Suprapubic skin (tissue), 4 donors: ENCODE measurements around the gene RPL4. TPM values are rescaled to one million over a fixed set of nuclear protein-coding genes. Genes with fewer than 3 reads are reported as not detected.

Experiments used
- DNase-seq, 2 donors: peaks; one replicate each; pipeline ENCODE4 v3.0.0-alpha.2; 2019; ENCODE audit warnings: low spot score in 2 of 2
- H3K27ac ChIP-seq: fragments of 200-600 bp; sonication (generic); one replicate; pipeline ENCODE4 v1.5.1; 2019
- H3K27me3 ChIP-seq: fragments of 200-600 bp; sonication (generic); one replicate; pipeline ENCODE4 v1.5.1; 2019
- H3K36me3 ChIP-seq: fragments of 200-600 bp; sonication (generic); one replicate; pipeline ENCODE4 v1.5.1; 2019
- H3K4me1 ChIP-seq: fragments of 200-600 bp; sonication (generic); one replicate; pipeline ENCODE4 v1.5.1; 2019
- H3K4me3 ChIP-seq: fragments of 200-600 bp; sonication (generic); one replicate; pipeline ENCODE4 v1.5.1; 2019; ENCODE audit warnings: mild to moderate bottlenecking
- H3K9me3 ChIP-seq: fragments of 200-600 bp; sonication (generic); one replicate; pipeline ENCODE4 v1.5.1; 2019
- EP300 ChIP-seq: sonication (generic); formaldehyde crosslinking; IDR thresholded peaks from one replicate; pipeline ENCODE4 v1.6.1; 2017; ENCODE audit warnings: antibody characterized with exemption
- POLR2A ChIP-seq, 2 donors: fragments of 450-650 bp; IDR thresholded peaks; one replicate each; pipeline ENCODE4 v1.6.1; 2017; ENCODE audit warnings: antibody characterized with exemption in 2 of 2, mild to moderate bottlenecking in 2 of 2, moderate library complexity in 2 of 2
- POLR2AphosphoS5 ChIP-seq, 3 donors: sonication (generic); formaldehyde crosslinking; IDR thresholded peaks; one replicate each; pipeline ENCODE4 v1.6.1; 2017; ENCODE audit warnings: antibody characterized with exemption in 3 of 3
- WGBS: methylation state at CpG from one replicate; pipeline ENCODE4 v1.1.5; 2018; 5-methylcytosine and 5-hydroxymethylcytosine counted together
- total RNA-seq, 4 donors: library from RNA; depleted of rRNA; stranded (reverse); fragments of >200 nt; gene quantifications; one replicate each; pipeline ENCODE4 v1.1.0, GENCODE V29; 2016
- TF ChIP-seq, protein P1 (sequence below), 2 donors: fragments of 200-600 bp in 1 of 2; fragments of 450-650 bp in 1 of 2; sonication (generic) in 1 of 2; IDR thresholded peaks; one replicate each; pipeline ENCODE4 v1.5.1; 2016 to 2019; ENCODE audit warnings: antibody characterized with exemption in 2 of 2, mild to moderate bottlenecking in 1 of 2, moderate library complexity in 1 of 2

RPL4 gene
- 1,000 to 10,000 TPM; 3,240 to 5,495 (median 4,865) TPM for total RNA-seq

DNA sequence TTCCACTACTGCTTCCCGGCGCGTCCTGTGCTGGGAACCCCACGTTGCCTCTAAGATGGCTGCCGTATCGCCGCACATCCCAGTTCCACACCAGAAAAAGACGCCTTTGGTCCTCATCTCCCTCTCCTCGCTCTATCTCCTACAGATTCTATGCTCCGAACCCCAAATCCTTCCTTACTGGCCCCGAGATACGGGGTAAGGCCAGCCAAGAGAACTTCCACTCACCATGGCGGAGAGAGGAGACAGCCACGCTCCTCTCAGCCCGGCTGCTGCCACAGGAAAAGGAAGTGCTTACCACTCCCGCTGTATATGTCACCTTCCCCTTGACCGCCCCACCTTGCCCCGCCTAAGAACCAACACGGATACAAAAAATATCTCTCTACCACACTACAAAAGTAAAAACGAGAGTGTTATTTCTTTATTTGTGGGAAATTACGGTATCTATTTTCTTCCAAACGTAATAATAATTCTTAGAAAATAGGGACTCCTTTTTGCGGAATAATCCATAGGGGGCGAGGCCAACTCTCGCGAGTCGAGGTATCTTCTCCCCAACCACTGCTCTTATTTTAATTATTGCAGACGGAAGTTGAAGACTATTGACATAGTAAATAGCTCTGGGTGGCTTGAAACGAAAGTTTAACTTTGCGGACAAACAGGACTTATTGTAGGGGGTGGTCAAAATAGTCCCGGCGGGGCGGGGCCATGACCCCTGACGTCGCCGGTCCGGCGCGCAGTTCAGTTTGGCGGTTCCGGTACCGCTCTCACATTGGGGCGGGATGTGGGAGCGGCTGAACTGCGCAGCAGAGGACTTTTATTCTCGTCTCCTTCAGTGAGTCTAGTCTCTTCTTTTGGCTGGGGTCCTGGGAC is at the start of gene RPL4, which contains the start of gene ZWILCH:
Gene RPL4 (minus strand): TSS at position 293 of the 867 bp plus-strand sequence. CDS start 65 bp downstream, at position 228.
Gene ZWILCH (plus strand): TSS at position 764 of the 867 bp plus-strand sequence. CDS start 13 bp downstream, at position 777.
- Histone ChIP-seq H3K36me3 (peaks cover 31% of the 10 kb centered on the region), H3K9me3 (no peaks in the 10 kb centered on the region), H3K4me1 (peaks cover 38% of the 10 kb centered on the region), H3K4me3 (peak within 1 kb of the TSS; percentile 81), H3K27me3 (no peaks in the 10 kb centered on the region), H3K27ac (peak within 1 kb of the TSS; percentile 84)
- DNase-seq, result peak; percentile 88 to 92
- peak; percentile 64 to 93 for TF ChIP-seq POLR2A (IDR thresholded peaks at IDR 0.05)
- peak; percentile 91 to 95 (median 94) for TF ChIP-seq POLR2AphosphoS5 (IDR thresholded peaks at IDR 0.05)
- no peak for TF ChIP-seq EP300
- TF ChIP-seq, protein P1, sequence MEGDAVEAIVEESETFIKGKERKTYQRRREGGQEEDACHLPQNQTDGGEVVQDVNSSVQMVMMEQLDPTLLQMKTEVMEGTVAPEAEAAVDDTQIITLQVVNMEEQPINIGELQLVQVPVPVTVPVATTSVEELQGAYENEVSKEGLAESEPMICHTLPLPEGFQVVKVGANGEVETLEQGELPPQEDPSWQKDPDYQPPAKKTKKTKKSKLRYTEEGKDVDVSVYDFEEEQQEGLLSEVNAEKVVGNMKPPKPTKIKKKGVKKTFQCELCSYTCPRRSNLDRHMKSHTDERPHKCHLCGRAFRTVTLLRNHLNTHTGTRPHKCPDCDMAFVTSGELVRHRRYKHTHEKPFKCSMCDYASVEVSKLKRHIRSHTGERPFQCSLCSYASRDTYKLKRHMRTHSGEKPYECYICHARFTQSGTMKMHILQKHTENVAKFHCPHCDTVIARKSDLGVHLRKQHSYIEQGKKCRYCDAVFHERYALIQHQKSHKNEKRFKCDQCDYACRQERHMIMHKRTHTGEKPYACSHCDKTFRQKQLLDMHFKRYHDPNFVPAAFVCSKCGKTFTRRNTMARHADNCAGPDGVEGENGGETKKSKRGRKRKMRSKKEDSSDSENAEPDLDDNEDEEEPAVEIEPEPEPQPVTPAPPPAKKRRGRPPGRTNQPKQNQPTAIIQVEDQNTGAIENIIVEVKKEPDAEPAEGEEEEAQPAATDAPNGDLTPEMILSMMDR (IDR thresholded peaks at IDR 0.05), result no peak
- under 1% methylated on average over 46 of the region's 46 CpGs for WGBS

DNA sequence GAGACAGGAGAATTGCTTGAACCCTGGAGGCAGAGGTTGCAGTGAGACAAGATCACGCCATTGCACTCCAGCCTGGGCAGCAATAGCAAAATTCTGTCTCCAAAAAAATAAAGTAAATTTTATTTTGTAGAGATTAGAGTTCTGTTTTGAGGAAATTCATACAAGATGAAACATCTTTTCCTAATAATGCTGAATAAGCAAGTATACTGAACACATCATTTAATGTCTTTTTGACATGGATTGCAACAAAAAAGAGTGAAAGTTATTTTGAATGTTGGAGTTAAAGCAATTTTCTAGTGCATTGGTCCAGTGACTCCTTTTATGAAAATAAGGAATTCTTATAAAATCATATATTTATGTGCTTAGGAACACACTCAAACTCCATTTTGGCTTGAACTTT is 40.6 kb upstream of the RPL4 start:
- H3K9me3 ChIP-seq, result no peaks in the 10 kb centered on the region
- TF ChIP-seq EP300, result no peak
- TF ChIP-seq, protein P1 (IDR thresholded peaks at IDR 0.05), result no peak
- TF ChIP-seq POLR2AphosphoS5 (IDR thresholded peaks at IDR 0.05), result no peak
- TF ChIP-seq POLR2A (IDR thresholded peaks at IDR 0.05), result no peak
- 100% methylated on average over 1 of the region's 1 CpG for WGBS
- no peak for DNase-seq
- no peak overlapping the region for H3K4me3 ChIP-seq
- H3K36me3 ChIP-seq, result peaks cover 11% of the 10 kb centered on the region
- H3K4me1 ChIP-seq, result no peaks in the 10 kb centered on the region
- no peak overlapping the region for H3K27ac ChIP-seq
- H3K27me3 ChIP-seq, result no peaks in the 10 kb centered on the region

DNA sequence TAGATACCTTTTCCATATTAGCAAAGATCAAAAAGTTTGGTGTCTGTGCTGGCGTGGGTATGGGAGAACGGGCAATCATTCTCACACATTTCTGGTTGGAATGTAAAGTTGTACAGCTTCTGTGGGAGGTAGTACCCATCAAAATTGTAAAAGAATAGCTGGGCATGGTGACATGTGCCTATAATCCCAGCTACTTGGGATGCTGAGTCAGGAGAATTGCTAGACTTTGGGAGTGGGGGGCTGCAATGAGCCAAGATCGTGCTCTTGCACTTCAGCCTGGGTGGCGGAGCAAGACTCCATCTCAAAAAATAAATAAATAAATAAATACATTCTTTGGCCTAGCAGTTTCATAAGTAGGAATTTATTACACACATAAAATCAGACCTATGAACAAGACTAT is 38.2 kb upstream of the RPL4 start:
- TF ChIP-seq EP300 (no peak), POLR2A (IDR thresholded peaks at IDR 0.05) (no peak), POLR2AphosphoS5 (IDR thresholded peaks at IDR 0.05) (no peak)
- TF ChIP-seq, protein P1 (IDR thresholded peaks at IDR 0.05), result no peak
- Histone ChIP-seq H3K27me3 (no peaks in the 10 kb centered on the region), H3K4me1 (no peaks in the 10 kb centered on the region), H3K9me3 (no peaks in the 10 kb centered on the region), H3K36me3 (peaks cover 18% of the 10 kb centered on the region), H3K4me3 (no peak overlapping the region), H3K27ac (no peak overlapping the region)
- no peak for DNase-seq
- 100% methylated on average over 4 of the region's 4 CpGs for WGBS

DNA sequence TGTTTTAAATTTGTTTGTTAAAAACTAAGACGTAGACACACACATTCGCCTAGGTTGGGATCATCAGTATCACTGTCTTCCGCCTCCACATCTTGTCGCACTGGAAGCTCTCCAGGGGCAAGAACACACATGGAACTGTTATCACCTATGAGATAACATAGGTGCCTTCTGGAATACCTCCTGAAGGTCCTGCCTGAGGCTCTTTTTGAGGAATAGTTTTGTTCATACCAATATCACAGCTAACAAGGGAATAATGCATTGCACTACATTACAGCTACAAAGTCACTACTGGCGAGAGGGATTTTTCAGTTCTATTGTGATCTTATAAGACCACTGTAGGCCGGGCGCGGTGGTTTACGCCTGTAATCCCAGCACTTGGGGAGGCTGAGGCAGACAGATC is 30.4 kb upstream of the RPL4 start:
- Histone ChIP-seq H3K36me3 (peaks cover 16% of the 10 kb centered on the region), H3K27me3 (no peaks in the 10 kb centered on the region)

More for the DNA sequence above, 30.4 kb upstream of the RPL4 start:
- TF ChIP-seq POLR2A (IDR thresholded peaks at IDR 0.05), result no peak
- TF ChIP-seq, protein P1 (IDR thresholded peaks at IDR 0.05), result no peak
- no peak for TF ChIP-seq POLR2AphosphoS5 (IDR thresholded peaks at IDR 0.05)
- TF ChIP-seq EP300, result no peak
- H3K27ac ChIP-seq, result no peak overlapping the region
- no peaks in the 10 kb centered on the region for H3K9me3 ChIP-seq
- 95% methylated on average over 9 of the region's 9 CpGs for WGBS
- no peak for DNase-seq
- H3K4me3 ChIP-seq, result no peak overlapping the region
- H3K4me1 ChIP-seq, result no peaks in the 10 kb centered on the region
